HepG2 (cell line): Measurements from ENCODE around the gene LMF2. TPM values are rescaled to one million over a fixed set of nuclear protein-coding genes. Genes with fewer than 3 reads are reported as not detected.

Source experiments
- AGO1 ChIP-seq: fragments of 200-400 bp; formaldehyde crosslinking; IDR thresholded peaks from 2 replicates; pipeline ENCODE4 v1.6.1; 2017; ENCODE audit warnings: mild to moderate bottlenecking, low read depth, low read length, moderate library complexity; ENCODE audit not compliant: poor library complexity, severe bottlenecking
- ATM ChIP-seq: fragments of 450-650 bp; IDR thresholded peaks from 2 replicates; pipeline ENCODE4 v1.7.1; 2017; ENCODE audit warnings: mild to moderate bottlenecking, borderline replicate concordance
- CEBPZ ChIP-seq: IDR thresholded peaks from 2 replicates; pipeline ENCODE4 v1.6.1; 2012; ENCODE audit warnings: low read length, improper control_type of control experiment
- HOXA5 ChIP-seq: sonication (generic); formaldehyde crosslinking; IDR thresholded peaks from 2 replicates; pipeline ENCODE4 v1.4.0; 2020; ENCODE audit warnings: missing genetic modification reagents
- KMT2A ChIP-seq: sonication (generic); formaldehyde crosslinking; IDR thresholded peaks from 2 replicates; pipeline ENCODE4 v1.4.0; 2020; ENCODE audit warnings: missing genetic modification reagents
- MEF2D ChIP-seq: sonication (generic); formaldehyde crosslinking; IDR thresholded peaks from 2 replicates; pipeline ENCODE4 v1.5.1; 2020; ENCODE audit warnings: mild to moderate bottlenecking, missing genetic modification reagents
- MEIS2 ChIP-seq: sonication (generic); formaldehyde crosslinking; IDR thresholded peaks from 2 replicates; pipeline ENCODE4 v1.9.0; 2021; ENCODE audit warnings: mild to moderate bottlenecking, missing genetic modification reagents
- MXI1 ChIP-seq: IDR thresholded peaks from 3 replicates; pipeline ENCODE4 v1.6.1; 2012; ENCODE audit warnings: low read depth, low read length, inconsistent platforms, borderline replicate concordance
- NR2F1 ChIP-seq, 2 experiments: fragments of 450-650 bp in 1 of 2; formaldehyde crosslinking in 1 of 2; IDR thresholded peaks; 2 replicates each; pipeline versions ENCODE4 v1.5.0 to v1.6.1; 2016 to 2020; ENCODE audit warnings: mild to moderate bottlenecking in 1 of 2, missing compliant biosample characterization in 1 of 2, missing genetic modification reagents in 1 of 2, moderate library complexity in 1 of 2
- NR2F2 ChIP-seq: IDR thresholded peaks from 2 replicates; pipeline ENCODE4 v1.6.1; 2012; ENCODE audit warnings: low read depth, inconsistent platforms, borderline replicate concordance
- NR3C1 ChIP-seq: sonication (generic); formaldehyde crosslinking; IDR thresholded peaks from 2 replicates; pipeline ENCODE4 v1.4.0; 2020; ENCODE audit warnings: missing genetic modification reagents
- PCBP1 ChIP-seq: fragments of 200-400 bp; formaldehyde crosslinking; IDR thresholded peaks from 2 replicates; pipeline ENCODE4 v1.6.1; 2017; ENCODE audit warnings: mild to moderate bottlenecking, low read depth, low read length, borderline replicate concordance
- POLR2A ChIP-seq, 2 experiments: IDR thresholded peaks; 2 replicates each; pipeline ENCODE4 v1.6.1; 2011; ENCODE audit warnings: low read depth in 2 of 2, low read length in 2 of 2, mild to moderate bottlenecking in 1 of 2, moderate library complexity in 1 of 2; ENCODE audit not compliant: insufficient read depth in 1 of 2
- RAD51 ChIP-seq: fragments of 450-650 bp; IDR thresholded peaks from 2 replicates; pipeline ENCODE4 v1.6.1; 2016; ENCODE audit warnings: borderline replicate concordance
- REXO4 ChIP-seq: sonication (generic); formaldehyde crosslinking; IDR thresholded peaks from 2 replicates; pipeline ENCODE4 v1.8.0; 2022; ENCODE audit warnings: missing genetic modification reagents, mild to moderate bottlenecking, borderline replicate concordance
- SNRNP70 ChIP-seq: fragments of 200-400 bp; formaldehyde crosslinking; IDR thresholded peaks from 2 replicates; pipeline ENCODE4 v1.6.1; 2017; ENCODE audit warnings: mild to moderate bottlenecking, low read depth, low read length, moderate library complexity
- TERF1 ChIP-seq: sonication (generic); formaldehyde crosslinking; IDR thresholded peaks from 2 replicates; pipeline ENCODE4 v1.8.0; 2022; ENCODE audit warnings: mild to moderate bottlenecking, missing genetic modification reagents, moderate library complexity
- TOE1 ChIP-seq: sonication (generic); formaldehyde crosslinking; IDR thresholded peaks from 2 replicates; pipeline ENCODE4 v1.4.0; 2020; ENCODE audit warnings: mild to moderate bottlenecking, missing genetic modification reagents
- ZFYVE20 ChIP-seq: sonication (generic); formaldehyde crosslinking; IDR thresholded peaks from 2 replicates; pipeline ENCODE4 v1.8.0; 2023; ENCODE audit warnings: low read depth, mild to moderate bottlenecking, moderate library complexity, missing genetic modification reagents, borderline replicate concordance
- ZNF224 ChIP-seq: sonication (generic); formaldehyde crosslinking; IDR thresholded peaks from 2 replicates; pipeline ENCODE4 v1.5.0; 2020; ENCODE audit warnings: mild to moderate bottlenecking, missing genetic modification reagents
- ZNF326 ChIP-seq: sonication (generic); formaldehyde crosslinking; IDR thresholded peaks from 2 replicates; pipeline ENCODE4 v1.4.0; 2020; ENCODE audit warnings: missing genetic modification reagents, borderline replicate concordance
- ZNF710 ChIP-seq: sonication (generic); formaldehyde crosslinking; IDR thresholded peaks from 2 replicates; pipeline ENCODE4 v1.5.0; 2020; ENCODE audit warnings: mild to moderate bottlenecking, missing genetic modification reagents, borderline replicate concordance
- polyA plus RNA-seq, 8 experiments: library from polyadenylated mRNA; depleted of rRNA in 3 of 8; stranded (reverse) in 7 of 8; unstranded in 1 of 8; fragments of >200 nt; fragmentation: Illumina TruSeq in 4 of 8; extraction: Trizol in 4 of 8; gene quantifications; 2 replicates each; pipeline versions ENCODE4 v1.2.1 to v1.2.3, GENCODE V29; 2011 to 2016; ENCODE audit warnings: low read depth in 4 of 8, missing spikeins in 1 of 8, mixed read lengths in 1 of 8; ENCODE audit not compliant: insufficient read depth in 1 of 8
- total RNA-seq, 5 experiments: library from RNA; depleted of rRNA; stranded (reverse); fragments of >200 nt; fragmentation: Illumina TruSeq; extraction: Trizol; gene quantifications; 2 replicates each; pipeline ENCODE4 v1.2.3, GENCODE V29; 2016; ENCODE audit warnings: low read depth in 1 of 5
- TF ChIP-seq, protein P1 (sequence below): sonication (generic); formaldehyde crosslinking; IDR thresholded peaks from 2 replicates; pipeline ENCODE4 v1.8.1; 2023; ENCODE audit warnings: mild to moderate bottlenecking, missing genetic modification reagents

The LMF2 gene
- total and polyA plus RNA-seq, 2 of the 13 experiments (the other 11 are each of a cell fraction or from before 2014, with no cell fraction given), result 23.3 to 30.6 TPM

- TF ChIP-seq ZNF224 (CRISPR knock-in tag) (no peak), ATM (no peak), KMT2A (CRISPR knock-in tag) (no peak), MEF2D (CRISPR knock-in tag) (peak; percentile 33; the same call in 1 of the 2 replicates), POLR2A (IDR thresholded peaks at IDR 0.05; ENCODE audit: insufficient read depth in 1 of 2, low read depth in 2 of 2, low read length in 2 of 2) (no peak), CEBPZ (no peak), RAD51 (no peak), TERF1 (no peak), NR2F2 (no peak; the same call in 1 of the 2 replicates), TOE1 (CRISPR knock-in tag) (no peak), MXI1 (peak; percentile 33; the same call in 1 of the 3 replicates), ZNF326 (CRISPR knock-in tag) (0 out of 2 replicates have a peak, but pooled peaks have one; percentile 56), HOXA5 (CRISPR knock-in tag) (no peak), SNRNP70 (0 out of 2 replicates have a peak, but pooled peaks have one; percentile 5), ZFYVE20 (CRISPR knock-in tag) (0 out of 2 replicates have a peak, but pooled peaks have one; percentile 27), NR2F1 (CRISPR knock-in tag; IDR thresholded peaks at IDR 0.05) (no peak), PCBP1 (no peak), AGO1 (peak; percentile 95), ZNF710 (CRISPR knock-in tag) (peak; percentile 2), REXO4 (CRISPR knock-in tag) (0 out of 2 replicates have a peak, but pooled peaks have one; percentile 12), NR3C1 (CRISPR knock-in tag) (no peak), MEIS2 (CRISPR knock-in tag) (no peak)
- TF ChIP-seq, protein P1, sequence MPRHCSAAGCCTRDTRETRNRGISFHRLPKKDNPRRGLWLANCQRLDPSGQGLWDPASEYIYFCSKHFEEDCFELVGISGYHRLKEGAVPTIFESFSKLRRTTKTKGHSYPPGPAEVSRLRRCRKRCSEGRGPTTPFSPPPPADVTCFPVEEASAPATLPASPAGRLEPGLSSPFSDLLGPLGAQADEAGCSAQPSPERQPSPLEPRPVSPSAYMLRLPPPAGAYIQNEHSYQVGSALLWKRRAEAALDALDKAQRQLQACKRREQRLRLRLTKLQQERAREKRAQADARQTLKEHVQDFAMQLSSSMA, result peak; percentile 14; the same call in 1 of the 2 replicates
Measured at GRCh38 chr22:50529416-50529896, 22.0 kb upstream of the LMF2 start (continued).
